ENCODE data around the gene SPOCK1. TPM values are rescaled to one million over a fixed set of nuclear protein-coding genes. Genes with fewer than 3 reads are reported as not detected.

The SPOCK1 gene
- total and polyA plus RNA-seq, 2 of the 4 experiments (the other 2 are of a cell fraction): 5.0 to 20.3 TPM

- no peak overlapping the region for H2BK15ac ChIP-seq (ENCODE audit: low read depth, low read length)
- no peak overlapping the region for H4K5ac ChIP-seq (ENCODE audit: low read depth, low read length)
- H3K4me3 ChIP-seq (ENCODE audit: insufficient read depth, low read depth, low read length): no peak overlapping the region
- ChIA-PET POLR2A (ENCODE audit: unreplicated experiment) (no interaction called here), CTCF (no interaction called here)
- WGBS, 2 experiments (ENCODE audit: extremely low coverage in 2 of 2, insufficient read length in 1 of 2): no CpG with 5 or more reads among the region's 2 CpGs
- no peaks in the 10 kb centered on the region for H3K27me3 ChIP-seq (ENCODE audit: control insufficient read depth, insufficient read depth, low read length)
- no peak overlapping the region for H2BK5ac ChIP-seq (ENCODE audit: low read depth, low read length, poor library complexity, severe bottlenecking)
- no peak overlapping the region for H2BK120ac ChIP-seq (ENCODE audit: low read depth, low read length)
- TF ChIP-seq MXI1 (IDR thresholded peaks at IDR 0.05; ENCODE audit: borderline replicate concordance, low read depth, low read length) (no peak), SMC3 (IDR thresholded peaks at IDR 0.05; ENCODE audit: low read depth, low read length) (no peak), FOS (IDR thresholded peaks at IDR 0.05; ENCODE audit: low read depth, low read length) (no peak)
- no peak overlapping the region for H2AK9ac ChIP-seq (replicated peaks; ENCODE audit: low read depth, low read length, poor library complexity)
- H3K27ac ChIP-seq (ENCODE audit: insufficient read depth, low read length): no peak overlapping the region
- H3K36me3 ChIP-seq (ENCODE audit: control insufficient read depth, insufficient read depth, low read length): no peaks in the 10 kb centered on the region
- H3K9me3 ChIP-seq (ENCODE audit: control insufficient read depth, insufficient read depth, low read length): no peaks in the 10 kb centered on the region
- H3K4me1 ChIP-seq (ENCODE audit: control insufficient read depth, insufficient read depth, low read length): no peaks in the 10 kb centered on the region
- H3K9ac ChIP-seq (ENCODE audit: low read depth, low read length): no peak overlapping the region
- intact Hi-C loops (cut with micrococcal nuclease): no loop called here
- no peak overlapping the region for H3K23ac ChIP-seq (ENCODE audit: low read depth, low read length)
- no peak overlapping the region for H3K18ac ChIP-seq (ENCODE audit: low read depth, low read length)
- no peak overlapping the region for H4K8ac ChIP-seq (ENCODE audit: low read depth in 2 of 2, low read length in 2 of 2)
- H4K20me1 ChIP-seq (ENCODE audit: insufficient read depth, low read length): no peaks in the 10 kb centered on the region
- H2AK5ac ChIP-seq (ENCODE audit: low read depth, low read length): no peak overlapping the region
- no peak for DNase-seq
- H3K56ac ChIP-seq (ENCODE audit: extremely low read depth, insufficient read depth, low read length): no peak overlapping the region
- no peak overlapping the region for H2AFZ ChIP-seq (replicated peaks; ENCODE audit: low read length, poor library complexity)
- no TSS peak for BruUV-seq (replicated peaks)
- no peak overlapping the region for H3K4me2 ChIP-seq (ENCODE audit: low read depth, low read length)
- H3K14ac ChIP-seq (replicated peaks; ENCODE audit: low read depth, low read length): no peak overlapping the region
- no peaks in the 10 kb centered on the region for H3K79me1 ChIP-seq (ENCODE audit: low read depth in 1 of 2, low read length in 2 of 2)
- no peak overlapping the region for H2BK20ac ChIP-seq (ENCODE audit: low read depth, low read length)
- H3K4ac ChIP-seq (ENCODE audit: low read depth, low read length): no peak overlapping the region
- H4K91ac ChIP-seq (ENCODE audit: insufficient read depth, low read depth, low read length): no peak overlapping the region
- dilution Hi-C loops (cut with HindIII; ENCODE audit: low sequenced_read_pairs, unreplicated experiment): no loop called here
- in situ Hi-C loops (cut with MboI; ENCODE audit: low sequenced_read_pairs): no loop called here
- H3K9me1 ChIP-seq (ENCODE audit: insufficient read depth, low read length): no peaks in the 10 kb centered on the region
- no peak for ATAC-seq (ENCODE audit: low read depth)
Observed at GRCh38 chr5:137236252-137236651, 262.9 kb downstream of the SPOCK1 start.

Data from IMR-90 (cell line).